Neural progenitor cell (in vitro differentiated cells): ENCODE measurements around the gene MRGPRG.

Source experiments
- EZH2 ChIP-seq: fragments of 200-600 bp; sonication (generic); IDR thresholded peaks from 2 replicates; pipeline ENCODE4 v1.6.1; 2017; ENCODE audit warnings: antibody characterized with exemption, mild to moderate bottlenecking, moderate library complexity
- TF ChIP-seq, protein P1 (sequence below): fragments of 200-600 bp; sonication (generic); IDR thresholded peaks from 2 replicates; pipeline ENCODE4 v1.5.1; 2017; ENCODE audit warnings: antibody characterized with exemption, mild to moderate bottlenecking

DNA sequence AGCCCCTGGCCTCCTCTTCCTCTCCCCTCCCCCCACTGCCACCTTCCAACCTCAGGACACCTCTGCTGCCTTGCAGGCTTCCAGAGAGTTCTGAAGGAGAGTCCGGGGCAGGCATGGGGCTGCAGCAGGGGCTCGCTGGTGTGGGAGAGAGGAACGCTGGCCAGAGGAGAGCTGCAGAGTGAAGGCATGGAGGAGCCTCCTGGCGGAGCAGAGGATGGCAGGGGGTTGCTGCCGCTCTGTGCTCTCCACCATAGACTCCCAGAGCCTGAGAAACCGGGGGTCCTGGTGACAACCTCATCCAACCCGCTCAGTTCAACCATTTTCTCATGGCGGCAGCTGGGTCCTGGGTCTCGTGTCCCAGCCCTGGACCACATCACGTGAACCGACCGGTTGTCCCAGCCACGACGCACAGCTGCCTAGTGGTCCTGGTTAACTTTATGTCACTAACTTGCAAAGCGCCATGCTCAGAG lies 17.5 kb downstream of the MRGPRG start:
- TF ChIP-seq, protein P1, sequence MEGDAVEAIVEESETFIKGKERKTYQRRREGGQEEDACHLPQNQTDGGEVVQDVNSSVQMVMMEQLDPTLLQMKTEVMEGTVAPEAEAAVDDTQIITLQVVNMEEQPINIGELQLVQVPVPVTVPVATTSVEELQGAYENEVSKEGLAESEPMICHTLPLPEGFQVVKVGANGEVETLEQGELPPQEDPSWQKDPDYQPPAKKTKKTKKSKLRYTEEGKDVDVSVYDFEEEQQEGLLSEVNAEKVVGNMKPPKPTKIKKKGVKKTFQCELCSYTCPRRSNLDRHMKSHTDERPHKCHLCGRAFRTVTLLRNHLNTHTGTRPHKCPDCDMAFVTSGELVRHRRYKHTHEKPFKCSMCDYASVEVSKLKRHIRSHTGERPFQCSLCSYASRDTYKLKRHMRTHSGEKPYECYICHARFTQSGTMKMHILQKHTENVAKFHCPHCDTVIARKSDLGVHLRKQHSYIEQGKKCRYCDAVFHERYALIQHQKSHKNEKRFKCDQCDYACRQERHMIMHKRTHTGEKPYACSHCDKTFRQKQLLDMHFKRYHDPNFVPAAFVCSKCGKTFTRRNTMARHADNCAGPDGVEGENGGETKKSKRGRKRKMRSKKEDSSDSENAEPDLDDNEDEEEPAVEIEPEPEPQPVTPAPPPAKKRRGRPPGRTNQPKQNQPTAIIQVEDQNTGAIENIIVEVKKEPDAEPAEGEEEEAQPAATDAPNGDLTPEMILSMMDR, result no peak
- no peak for TF ChIP-seq EZH2
